Astrocyte (in vitro differentiated cells and primary cell): ENCODE results near the gene THSD7B.

Experiments used
- EZH2 ChIP-seq: IDR thresholded peaks from 2 replicates; pipeline ENCODE4 v1.6.1; 2012; ENCODE audit warnings: mild to moderate bottlenecking, low read length, inconsistent platforms; ENCODE audit not compliant: insufficient read depth
- TF ChIP-seq, protein P1 (sequence below): IDR thresholded peaks from 2 replicates; pipeline ENCODE4 v1.5.1; 2011; ENCODE audit warnings: low read depth, mild to moderate bottlenecking, inconsistent platforms, low read length, moderate library complexity; ENCODE audit not compliant: insufficient read depth

DNA sequence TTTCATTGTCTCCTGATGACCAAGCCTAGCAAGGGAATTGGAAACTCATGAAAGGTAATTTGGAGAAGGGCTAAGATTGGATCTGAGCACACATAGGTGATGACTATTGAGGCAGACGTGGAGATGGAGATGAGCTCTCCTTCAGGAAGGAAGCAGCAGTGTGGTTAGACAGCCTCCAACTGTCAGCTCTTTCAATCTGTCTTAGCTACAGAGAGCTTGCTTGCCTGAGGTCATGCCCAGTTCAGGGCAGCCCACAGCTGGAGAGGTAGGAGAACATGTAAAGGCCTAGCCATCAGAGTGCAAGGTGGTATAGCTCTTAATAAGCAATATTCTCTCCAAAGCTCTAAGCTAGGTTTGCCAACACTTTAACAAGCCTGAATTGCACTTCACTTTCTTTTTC, 79.2 kb downstream of the THSD7B start:
- TF ChIP-seq EZH2 = no peak
- TF ChIP-seq, protein P1, sequence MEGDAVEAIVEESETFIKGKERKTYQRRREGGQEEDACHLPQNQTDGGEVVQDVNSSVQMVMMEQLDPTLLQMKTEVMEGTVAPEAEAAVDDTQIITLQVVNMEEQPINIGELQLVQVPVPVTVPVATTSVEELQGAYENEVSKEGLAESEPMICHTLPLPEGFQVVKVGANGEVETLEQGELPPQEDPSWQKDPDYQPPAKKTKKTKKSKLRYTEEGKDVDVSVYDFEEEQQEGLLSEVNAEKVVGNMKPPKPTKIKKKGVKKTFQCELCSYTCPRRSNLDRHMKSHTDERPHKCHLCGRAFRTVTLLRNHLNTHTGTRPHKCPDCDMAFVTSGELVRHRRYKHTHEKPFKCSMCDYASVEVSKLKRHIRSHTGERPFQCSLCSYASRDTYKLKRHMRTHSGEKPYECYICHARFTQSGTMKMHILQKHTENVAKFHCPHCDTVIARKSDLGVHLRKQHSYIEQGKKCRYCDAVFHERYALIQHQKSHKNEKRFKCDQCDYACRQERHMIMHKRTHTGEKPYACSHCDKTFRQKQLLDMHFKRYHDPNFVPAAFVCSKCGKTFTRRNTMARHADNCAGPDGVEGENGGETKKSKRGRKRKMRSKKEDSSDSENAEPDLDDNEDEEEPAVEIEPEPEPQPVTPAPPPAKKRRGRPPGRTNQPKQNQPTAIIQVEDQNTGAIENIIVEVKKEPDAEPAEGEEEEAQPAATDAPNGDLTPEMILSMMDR = no peak
